GM18867 (cell line): Measurements from ENCODE around the gene USP17L20.
"Not testable (repeated sequence)": the region's sequence is repeated elsewhere in the genome, so short reads cannot be mapped to it uniquely, and the experiment has no call there.

ENCODE experiments used
- ATAC-seq: cut with Tn5 transposase; IDR thresholded peaks from one replicate; pipeline ENCODE4 v1.9.1; 2021; ENCODE audit warnings: mild to moderate bottlenecking, moderate library complexity; ENCODE audit not compliant: unreplicated experiment

USP17L20 gene, protein sequence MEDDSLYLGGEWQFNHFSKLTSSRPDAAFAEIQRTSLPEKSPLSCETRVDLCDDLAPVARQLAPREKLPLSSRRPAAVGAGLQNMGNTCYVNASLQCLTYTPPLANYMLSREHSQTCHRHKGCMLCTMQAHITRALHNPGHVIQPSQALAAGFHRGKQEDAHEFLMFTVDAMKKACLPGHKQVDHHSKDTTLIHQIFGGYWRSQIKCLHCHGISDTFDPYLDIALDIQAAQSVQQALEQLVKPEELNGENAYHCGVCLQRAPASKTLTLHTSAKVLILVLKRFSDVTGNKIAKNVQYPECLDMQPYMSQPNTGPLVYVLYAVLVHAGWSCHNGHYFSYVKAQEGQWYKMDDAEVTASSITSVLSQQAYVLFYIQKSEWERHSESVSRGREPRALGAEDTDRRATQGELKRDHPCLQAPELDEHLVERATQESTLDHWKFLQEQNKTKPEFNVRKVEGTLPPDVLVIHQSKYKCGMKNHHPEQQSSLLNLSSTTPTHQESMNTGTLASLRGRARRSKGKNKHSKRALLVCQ

DNA sequence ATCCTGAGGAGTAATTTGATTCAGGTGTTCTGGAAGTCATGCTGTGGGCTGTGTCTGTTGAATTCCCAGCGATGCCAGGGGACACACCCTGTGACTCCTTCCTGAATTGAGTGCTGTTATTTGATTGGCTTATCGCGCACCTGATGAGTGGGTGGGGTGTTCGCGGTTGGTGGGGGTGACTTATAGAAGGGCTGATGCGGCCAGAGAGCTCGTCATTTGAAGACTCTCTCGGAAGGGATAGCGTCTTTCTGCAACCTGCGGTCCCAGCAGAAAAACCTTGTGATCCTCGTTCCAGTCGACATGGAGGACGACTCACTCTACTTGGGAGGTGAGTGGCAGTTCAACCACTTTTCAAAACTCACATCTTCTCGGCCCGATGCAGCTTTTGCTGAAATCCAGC lies at the start of gene USP17L20:
USP17L20 (plus strand) TSS at position 301 of the 400 bp plus-strand sequence; CDS start at position 301, 0 bp downstream.
- ATAC-seq = not testable (repeated sequence)

DNA sequence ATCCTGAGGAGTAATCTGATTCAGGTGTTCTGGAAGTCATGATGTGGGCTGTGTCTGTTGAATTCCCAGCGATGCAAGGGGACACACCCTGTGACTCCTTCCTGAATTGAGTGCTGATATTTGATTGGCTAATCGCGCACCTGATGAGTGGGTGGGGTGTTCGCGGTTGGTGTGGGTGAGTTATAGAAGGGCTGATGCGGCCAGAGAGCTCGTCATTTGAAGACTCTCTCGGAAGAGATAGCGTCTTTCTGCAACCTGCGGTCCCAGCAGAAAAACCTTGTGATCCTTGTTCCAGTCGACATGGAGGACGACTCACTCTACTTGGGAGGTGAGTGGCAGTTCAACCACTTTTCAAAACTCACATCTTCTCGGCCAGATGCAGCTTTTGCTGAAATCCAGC lies 47.6 kb upstream of the USP17L20 start, which contains the start of gene USP17L10:
USP17L10 (plus strand) TSS at position 301 of the 400 bp plus-strand sequence; CDS start at position 301, 0 bp downstream.
- not testable (repeated sequence) for ATAC-seq

DNA sequence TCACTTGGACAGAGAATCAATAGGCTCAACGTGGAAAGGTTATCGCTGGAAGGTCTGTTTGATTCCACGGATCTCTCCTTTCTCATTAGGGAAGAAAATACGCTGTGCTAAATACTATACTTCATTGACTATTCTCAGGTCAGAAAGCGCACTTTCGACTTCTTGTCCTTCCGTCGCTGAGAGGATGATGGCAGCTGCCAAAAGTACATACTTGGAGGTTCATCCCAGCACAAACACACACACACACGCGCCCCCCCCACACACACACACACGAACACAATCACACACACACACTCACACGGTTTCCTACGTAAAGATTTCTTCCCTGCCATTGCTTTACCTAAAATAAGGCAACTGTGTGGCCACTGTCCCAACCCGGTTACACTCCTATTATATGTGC lies 43.2 kb upstream of the USP17L20 start:
- ATAC-seq = not testable (repeated sequence)

DNA sequence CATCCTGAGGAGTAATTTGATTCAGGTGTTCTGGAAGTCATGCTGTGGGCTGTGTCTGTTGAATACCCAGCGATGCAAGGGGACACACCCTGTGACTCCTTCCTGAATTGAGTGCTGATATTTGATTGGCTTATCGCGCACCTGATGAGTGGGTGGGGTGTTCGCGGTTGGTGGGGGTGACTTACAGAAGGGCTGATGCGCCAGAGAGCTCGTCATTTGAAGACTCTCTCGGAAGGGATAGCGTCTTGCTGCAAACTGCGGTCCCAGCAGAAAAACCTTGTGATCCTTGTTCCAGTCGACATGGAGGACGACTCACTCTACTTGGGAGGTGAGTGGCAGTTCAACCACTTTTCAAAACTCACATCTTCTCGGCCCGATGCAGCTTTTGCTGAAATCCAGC lies 42.8 kb upstream of the USP17L20 start, which contains the start of gene USP17L11:
USP17L11 (plus strand) TSS at position 301 of the 400 bp plus-strand sequence; CDS start at position 301, 0 bp downstream.
- ATAC-seq = not testable (repeated sequence)

DNA sequence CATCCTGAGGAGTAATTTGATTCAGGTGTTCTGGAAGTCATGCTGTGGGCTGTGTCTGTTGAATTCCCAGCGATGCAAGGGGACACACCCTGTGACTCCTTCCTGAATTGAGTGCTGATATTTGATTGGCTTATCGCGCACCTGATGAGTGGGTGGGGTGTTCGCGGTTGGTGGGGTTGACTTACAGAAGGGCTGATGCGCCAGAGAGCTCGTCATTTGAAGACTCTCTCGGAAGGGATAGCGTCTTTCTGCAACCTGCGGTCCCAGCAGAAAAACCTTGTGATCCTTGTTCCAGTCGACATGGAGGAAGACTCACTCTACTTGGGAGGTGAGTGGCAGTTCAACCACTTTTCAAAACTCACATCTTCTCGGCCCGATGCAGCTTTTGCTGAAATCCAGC lies 38.1 kb upstream of the USP17L20 start, which contains the start of gene USP17L12:
USP17L12 (plus strand) TSS at position 301 of the 400 bp plus-strand sequence; CDS start at position 301, 0 bp downstream.
- not testable (repeated sequence) for ATAC-seq

DNA sequence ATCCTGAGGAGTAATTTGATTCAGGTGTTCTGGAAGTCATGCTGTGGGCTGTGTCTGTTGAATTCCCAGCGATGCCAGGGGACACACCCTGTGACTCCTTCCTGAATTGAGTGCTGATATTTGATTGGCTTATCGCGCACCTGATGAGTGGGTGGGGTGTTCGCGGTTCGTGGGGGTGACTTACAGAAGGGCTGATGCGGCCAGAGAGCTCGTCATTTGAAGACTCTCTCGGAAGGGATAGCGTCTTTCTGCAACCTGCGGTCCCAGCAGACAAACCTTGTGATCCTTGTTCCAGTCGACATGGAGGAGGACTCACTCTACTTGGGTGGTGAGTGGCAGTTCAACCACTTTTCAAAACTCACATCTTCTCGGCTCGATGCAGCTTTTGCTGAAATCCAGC lies 33.3 kb upstream of the USP17L20 start, which contains the start of gene USP17L13:
USP17L13 (plus strand) TSS at position 301 of the 400 bp plus-strand sequence; CDS start at position 301, 0 bp downstream.
- ATAC-seq = not testable (repeated sequence)

DNA sequence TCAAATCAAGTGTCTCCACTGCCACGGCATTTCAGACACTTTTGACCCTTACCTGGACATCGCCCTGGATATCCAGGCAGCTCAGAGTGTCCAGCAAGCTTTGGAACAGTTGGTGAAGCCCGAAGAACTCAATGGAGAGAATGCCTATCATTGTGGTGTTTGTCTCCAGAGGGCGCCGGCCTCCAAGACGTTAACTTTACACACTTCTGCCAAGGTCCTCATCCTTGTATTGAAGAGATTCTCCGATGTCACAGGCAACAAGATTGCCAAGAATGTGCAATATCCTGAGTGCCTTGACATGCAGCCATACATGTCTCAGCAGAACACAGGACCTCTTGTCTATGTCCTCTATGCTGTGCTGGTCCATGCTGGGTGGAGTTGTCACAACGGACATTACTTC lies 27.7 kb upstream of the USP17L20 start:
- not testable (repeated sequence) for ATAC-seq

DNA sequence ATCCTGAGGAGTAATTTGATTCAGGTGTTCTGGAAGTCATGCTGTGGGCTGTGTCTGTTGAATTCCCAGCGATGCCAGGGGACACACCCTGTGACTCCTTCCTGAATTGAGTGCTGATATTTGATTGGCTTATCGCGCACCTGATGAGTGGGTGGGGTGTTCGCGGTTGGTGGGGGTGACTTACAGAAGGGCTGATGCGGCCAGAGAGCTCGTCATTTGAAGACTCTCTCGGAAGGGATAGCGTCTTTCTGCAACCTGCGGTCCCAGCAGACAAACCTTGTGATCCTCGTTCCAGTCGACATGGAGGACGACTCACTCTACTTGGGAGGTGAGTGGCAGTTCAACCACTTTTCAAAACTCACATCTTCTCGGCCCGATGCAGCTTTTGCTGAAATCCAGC lies 23.8 kb upstream of the USP17L20 start, which contains the start of gene USP17L15:
USP17L15 (plus strand) TSS at position 301 of the 400 bp plus-strand sequence; CDS start at position 301, 0 bp downstream.
- not testable (repeated sequence) for ATAC-seq

DNA sequence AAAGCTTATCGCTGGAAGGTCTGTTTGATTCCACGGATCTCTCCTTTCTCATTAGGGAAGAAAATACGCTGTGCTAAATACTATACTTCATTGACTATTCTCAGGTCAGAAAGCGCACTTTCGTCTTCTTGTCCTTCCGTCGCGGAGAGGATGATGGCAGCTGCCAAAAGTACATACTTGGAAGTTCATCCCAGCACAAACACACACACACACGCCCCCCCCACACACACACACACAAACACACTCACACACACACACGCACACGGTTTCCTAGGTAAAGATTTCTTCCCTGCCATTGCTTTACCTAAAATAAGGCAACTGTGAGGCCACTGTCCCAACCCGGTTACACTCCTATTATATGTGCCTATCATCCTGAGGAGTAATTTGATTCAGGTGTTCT lies 19.5 kb upstream of the USP17L20 start:
- ATAC-seq = not testable (repeated sequence)

DNA sequence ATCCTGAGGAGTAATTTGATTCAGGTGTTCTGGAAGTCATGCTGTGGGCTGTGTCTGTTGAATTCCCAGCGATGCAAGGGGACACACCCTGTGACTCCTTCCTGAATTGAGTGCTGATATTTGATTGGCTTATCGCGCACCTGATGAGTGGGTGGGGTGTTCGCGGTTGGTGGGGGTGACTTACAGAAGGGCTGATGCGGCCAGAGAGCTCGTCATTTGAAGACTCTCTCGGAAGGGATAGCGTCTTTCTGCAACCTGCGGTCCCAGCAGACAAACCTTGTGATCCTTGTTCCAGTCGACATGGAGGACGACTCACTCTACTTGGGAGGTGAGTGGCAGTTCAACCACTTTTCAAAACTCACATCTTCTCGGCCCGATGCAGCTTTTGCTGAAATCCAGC lies 14.3 kb upstream of the USP17L20 start, which contains the start of gene USP17L17:
USP17L17 (plus strand) TSS at position 301 of the 400 bp plus-strand sequence; CDS start at position 301, 0 bp downstream.
- not testable (repeated sequence) for ATAC-seq

DNA sequence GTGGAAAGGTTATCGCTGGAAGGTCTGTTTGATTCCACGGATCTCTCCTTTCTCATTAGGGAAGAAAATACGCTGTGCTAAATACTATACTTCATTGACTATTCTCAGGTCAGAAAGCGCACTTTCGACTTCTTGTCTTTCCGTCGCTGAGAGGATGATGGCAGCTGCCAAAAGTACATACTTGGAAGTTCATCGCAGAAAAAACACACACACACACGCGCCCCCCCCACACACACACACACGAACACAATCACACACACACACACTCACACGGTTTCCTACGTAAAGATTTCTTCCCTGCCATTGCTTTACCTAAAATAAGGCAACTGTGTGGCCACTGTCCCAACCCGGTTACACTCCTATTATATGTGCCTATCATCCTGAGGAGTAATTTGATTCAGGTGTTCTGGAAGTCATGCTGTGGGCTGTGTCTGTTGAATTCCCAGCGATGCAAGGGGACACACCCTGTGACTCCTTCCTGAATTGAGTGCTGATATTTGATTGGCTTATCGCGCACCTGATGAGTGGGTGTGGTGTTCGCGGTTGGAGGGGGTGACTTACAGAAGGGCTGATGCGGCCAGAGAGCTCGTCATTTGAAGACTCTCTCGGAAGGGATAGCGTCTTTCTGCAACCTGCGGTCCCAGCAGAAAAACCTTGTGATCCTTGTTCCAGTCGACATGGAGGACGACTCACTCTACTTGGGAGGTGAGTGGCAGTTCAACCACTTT lies 9.8 kb upstream of the USP17L20 start, which contains the start of gene USP17L18:
USP17L18 (plus strand) TSS at position 678 of the 728 bp plus-strand sequence; CDS start at position 678, 0 bp downstream.
- not testable (repeated sequence) for ATAC-seq

DNA sequence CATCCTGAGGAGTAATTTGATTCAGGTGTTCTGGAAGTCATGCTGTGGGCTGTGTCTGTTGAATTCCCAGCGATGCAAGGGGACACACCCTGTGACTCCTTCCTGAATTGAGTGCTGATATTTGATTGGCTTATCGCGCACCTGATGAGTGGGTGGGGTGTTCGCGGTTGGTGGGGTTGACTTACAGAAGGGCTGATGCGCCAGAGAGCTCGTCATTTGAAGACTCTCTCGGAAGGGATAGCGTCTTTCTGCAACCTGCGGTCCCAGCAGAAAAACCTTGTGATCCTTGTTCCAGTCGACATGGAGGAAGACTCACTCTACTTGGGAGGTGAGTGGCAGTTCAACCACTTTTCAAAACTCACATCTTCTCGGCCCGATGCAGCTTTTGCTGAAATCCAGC lies 4.8 kb upstream of the USP17L20 start, which contains the start of gene USP17L19:
USP17L19 (plus strand) TSS at position 301 of the 400 bp plus-strand sequence; CDS start at position 301, 0 bp downstream.
- not testable (repeated sequence) for ATAC-seq

DNA sequence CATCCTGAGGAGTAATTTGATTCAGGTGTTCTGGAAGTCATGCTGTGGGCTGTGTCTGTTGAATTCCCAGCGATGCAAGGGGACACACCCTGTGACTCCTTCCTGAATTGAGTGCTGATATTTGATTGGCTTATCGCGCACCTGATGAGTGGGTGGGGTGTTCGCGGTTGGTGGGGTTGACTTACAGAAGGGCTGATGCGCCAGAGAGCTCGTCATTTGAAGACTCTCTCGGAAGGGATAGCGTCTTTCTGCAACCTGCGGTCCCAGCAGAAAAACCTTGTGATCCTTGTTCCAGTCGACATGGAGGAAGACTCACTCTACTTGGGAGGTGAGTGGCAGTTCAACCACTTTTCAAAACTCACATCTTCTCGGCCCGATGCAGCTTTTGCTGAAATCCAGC lies 4.6 kb downstream of the USP17L20 start, which contains the start of gene USP17L21:
USP17L21 (plus strand) TSS at position 301 of the 400 bp plus-strand sequence; CDS start at position 301, 0 bp downstream.
- ATAC-seq = not testable (repeated sequence)

DNA sequence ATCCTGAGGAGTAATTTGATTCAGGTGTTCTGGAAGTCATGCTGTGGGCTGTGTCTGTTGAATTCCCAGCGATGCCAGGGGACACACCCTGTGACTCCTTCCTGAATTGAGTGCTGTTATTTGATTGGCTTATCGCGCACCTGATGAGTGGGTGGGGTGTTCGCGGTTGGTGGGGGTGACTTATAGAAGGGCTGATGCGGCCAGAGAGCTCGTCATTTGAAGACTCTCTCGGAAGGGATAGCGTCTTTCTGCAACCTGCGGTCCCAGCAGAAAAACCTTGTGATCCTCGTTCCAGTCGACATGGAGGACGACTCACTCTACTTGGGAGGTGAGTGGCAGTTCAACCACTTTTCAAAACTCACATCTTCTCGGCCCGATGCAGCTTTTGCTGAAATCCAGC lies 9.4 kb downstream of the USP17L20 start, which contains the start of gene USP17L22:
USP17L22 (plus strand) TSS at position 301 of the 400 bp plus-strand sequence; CDS start at position 301, 0 bp downstream.
- ATAC-seq = not testable (repeated sequence)

DNA sequence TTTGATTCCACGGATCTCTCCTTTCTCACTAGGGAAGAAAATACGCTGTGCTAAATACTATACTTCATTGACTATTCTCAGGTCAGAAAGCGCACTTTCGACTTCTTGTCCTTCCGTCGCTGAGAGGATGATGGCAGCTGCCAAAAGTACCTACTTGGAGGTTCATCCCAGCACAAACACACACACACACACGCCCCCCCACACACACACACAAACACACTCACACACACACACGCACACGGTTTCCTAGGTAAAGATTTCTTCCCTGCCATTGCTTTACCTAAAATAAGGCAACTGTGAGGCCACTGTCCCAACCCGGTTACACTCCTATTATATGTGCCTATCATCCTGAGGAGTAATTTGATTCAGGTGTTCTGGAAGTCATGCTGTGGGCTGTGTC lies 13.8 kb downstream of the USP17L20 start:
- ATAC-seq = not testable (repeated sequence)
